A549 (cell line): ENCODE measurements around the gene DENND5A. TPM values are rescaled to one million over a fixed set of nuclear protein-coding genes. Genes with fewer than 3 reads are reported as not detected.

Source experiments
- ATAC-seq, 2 experiments: fragments of 200-7000 bp in 1 of 2; fragments of >200 bp in 1 of 2; cut with Nextera tagmentation in 1 of 2; cut with Tn5 transposase in 1 of 2; 3 replicates each; pipeline versions ENCODE4 v1.8.0 to v1.9.1; 2018 to 2020; ENCODE audit warnings: mild to moderate bottlenecking in 1 of 2, moderate library complexity in 1 of 2
- CTCF ChIA-PET: fragments of 300-600 bp; sonication (Branson Sonifier 250); formaldehyde crosslinking; extraction: SDS; loops from one replicate; lab custom pipeline; 2021; ENCODE audit warnings: antibody characterized with exemption, inconsistent platforms; lab: Yijun Ruan, JAX
- POLR2A ChIA-PET: fragments of 350-600 bp; formaldehyde crosslinking; extraction: SDS; loops from one replicate; lab custom pipeline; 2021; ENCODE audit warnings: antibody characterized with exemption, inconsistent platforms; lab: Yijun Ruan, JAX
- DNase-seq, 2 experiments: peaks; one replicate each; pipeline versions ENCODE4 v3.0.0 to v3.0.0-alpha.2; 2011 to 2016; ENCODE audit warnings: low read depth in 1 of 2, low spot score in 1 of 2
- FAIRE-seq: peaks from 2 replicates; lab custom pipeline; 2011; peaks lifted over from hg19 to GRCh38; lab: Jason Lieb, UNC
- H3K27ac ChIP-seq, 2 experiments: fragments of >200 bp; sonication (Bioruptor Twin); formaldehyde crosslinking; 3 replicates each; pipeline ENCODE4 v1.5.1; 2016 to 2017
- H3K4me1 ChIP-seq: fragments of >200 bp; sonication (Bioruptor Twin); formaldehyde crosslinking; 3 replicates; pipeline ENCODE4 v1.6.1; 2016
- H3K4me2 ChIP-seq: fragments of >200 bp; sonication (Bioruptor Twin); formaldehyde crosslinking; 3 replicates; pipeline ENCODE4 v1.6.1; 2016
- H3K4me3 ChIP-seq: fragments of >200 bp; sonication (Bioruptor Twin); formaldehyde crosslinking; 3 replicates; pipeline ENCODE4 v1.5.1; 2016
- H3K9me3 ChIP-seq: fragments of >200 bp; sonication (Bioruptor Twin); formaldehyde crosslinking; 3 replicates; pipeline ENCODE4 v1.6.1; 2016
- CEBPB ChIP-seq, 2 experiments: fragments of >200 bp in 1 of 2; sonication (Bioruptor Twin) in 1 of 2; formaldehyde crosslinking in 1 of 2; IDR thresholded peaks; 2 replicates each; pipeline ENCODE4 v1.6.1; 2012 to 2016
- E2F6 ChIP-seq: IDR thresholded peaks from 2 replicates; pipeline ENCODE4 v1.6.1; 2012; ENCODE audit warnings: low read depth, borderline replicate concordance
- EHF ChIP-seq: fragments of 250-450 bp; sonication (Bioruptor Pico); IDR thresholded peaks from 2 replicates; pipeline ENCODE4 v1.5.0; 2020; ENCODE audit warnings: mild to moderate bottlenecking
- ESRRA ChIP-seq: fragments of 150-350 bp; IDR thresholded peaks from 2 replicates; pipeline ENCODE4 v1.6.1; 2014; ENCODE audit warnings: mild to moderate bottlenecking, low read length, borderline replicate concordance
- FOSL2 ChIP-seq, 2 experiments: fragments of 450-650 bp in 1 of 2; fragments of >200 bp in 1 of 2; sonication (Bioruptor Twin) in 1 of 2; formaldehyde crosslinking; IDR thresholded peaks; 2 replicates each; pipeline versions ENCODE4 v1.5.0 to v1.6.1; 2016 to 2020; ENCODE audit warnings: mild to moderate bottlenecking in 1 of 2, moderate library complexity in 1 of 2
- HDAC2 ChIP-seq: fragments of 200-600 bp; sonication (generic); IDR thresholded peaks from 2 replicates; pipeline ENCODE4 v1.6.1; 2016
- HEYL ChIP-seq: fragments of 250-450 bp; sonication (Bioruptor Pico); IDR thresholded peaks from 2 replicates; pipeline ENCODE4 v1.8.0; 2021; ENCODE audit warnings: mild to moderate bottlenecking, moderate library complexity
- HOXA7 ChIP-seq: fragments of 250-450 bp; sonication (Bioruptor Pico); IDR thresholded peaks from 2 replicates; pipeline ENCODE4 v1.5.0; 2020; ENCODE audit warnings: mild to moderate bottlenecking, moderate library complexity
- HOXB13 ChIP-seq: fragments of 250-450 bp; sonication (Bioruptor Pico); IDR thresholded peaks from 2 replicates; pipeline ENCODE4 v1.5.0; 2020; ENCODE audit warnings: low read depth, mild to moderate bottlenecking, moderate library complexity
- HOXB5 ChIP-seq: fragments of 250-450 bp; sonication (Bioruptor Pico); IDR thresholded peaks from 2 replicates; pipeline ENCODE4 v1.5.0; 2020; ENCODE audit warnings: mild to moderate bottlenecking, moderate library complexity
- JUN ChIP-seq, 2 experiments: fragments of >200 bp; sonication (Bioruptor Twin); formaldehyde crosslinking; IDR thresholded peaks; 2 replicates in 1 of 2; 3 replicates in 1 of 2; pipeline ENCODE4 v1.6.1; 2016 to 2017
- JUNB ChIP-seq: fragments of >200 bp; sonication (Bioruptor Twin); formaldehyde crosslinking; IDR thresholded peaks from 2 replicates; pipeline ENCODE4 v1.6.1; 2016
- KDM1A ChIP-seq: fragments of 200-600 bp; sonication (generic); IDR thresholded peaks from 2 replicates; pipeline ENCODE4 v1.6.1; 2016; ENCODE audit warnings: low read depth, mild to moderate bottlenecking
- KDM5A ChIP-seq: fragments of 200-600 bp; sonication (generic); IDR thresholded peaks from 2 replicates; pipeline ENCODE4 v1.6.1; 2016; ENCODE audit warnings: antibody characterized with exemption, mild to moderate bottlenecking
- MAZ ChIP-seq: fragments of 150-350 bp; IDR thresholded peaks from 2 replicates; pipeline ENCODE4 v1.6.1; 2014; ENCODE audit warnings: antibody characterized with exemption, low read depth, low read length, borderline replicate concordance
- NPAS2 ChIP-seq: fragments of 250-450 bp; sonication (Bioruptor Pico); IDR thresholded peaks from 2 replicates; pipeline ENCODE4 v1.8.0; 2022; ENCODE audit warnings: mild to moderate bottlenecking, moderate library complexity, borderline replicate concordance
- NR3C1 ChIP-seq: fragments of >200 bp; sonication (Bioruptor Twin); formaldehyde crosslinking; IDR thresholded peaks from 3 replicates; pipeline ENCODE4 v1.6.1; 2017
- POLR2A ChIP-seq: IDR thresholded peaks from 2 replicates; pipeline ENCODE4 v1.6.1; 2012; ENCODE audit warnings: mild to moderate bottlenecking, low read length
- RARB ChIP-seq: fragments of 250-450 bp; sonication (Bioruptor Pico); IDR thresholded peaks from 2 replicates; pipeline ENCODE4 v1.8.0; 2021; ENCODE audit warnings: mild to moderate bottlenecking, moderate library complexity
- RFX5 ChIP-seq: fragments of 450-650 bp; IDR thresholded peaks from 2 replicates; pipeline ENCODE4 v1.7.1; 2014; ENCODE audit warnings: antibody characterized with exemption, mild to moderate bottlenecking, moderate library complexity
- RNF2 ChIP-seq: fragments of 200-600 bp; sonication (generic); IDR thresholded peaks from 2 replicates; pipeline ENCODE4 v1.6.1; 2016; ENCODE audit warnings: low read depth, mild to moderate bottlenecking, antibody characterized with exemption, moderate library complexity, borderline replicate concordance
- TP53 ChIP-seq: fragments of 250-450 bp; sonication (Bioruptor Pico); IDR thresholded peaks from 2 replicates; pipeline ENCODE4 v1.5.0; 2021; ENCODE audit warnings: mild to moderate bottlenecking, moderate library complexity
- ZSCAN20 ChIP-seq: fragments of 250-450 bp; sonication (Bioruptor Pico); IDR thresholded peaks from 2 replicates; pipeline ENCODE4 v1.8.0; 2022; ENCODE audit warnings: mild to moderate bottlenecking, moderate library complexity
- WGBS: methylation state at CpG from one replicate; pipeline ENCODE4 v1.1.6; 2017; ENCODE audit errors: missing lambda C conversion rate; 5-methylcytosine and 5-hydroxymethylcytosine counted together
- polyA plus RNA-seq, 4 experiments: library from polyadenylated mRNA; depleted of rRNA in 3 of 4; stranded (reverse); fragments of >200 nt; fragmentation: RNase III in 1 of 4; extraction: RNeasy Plus Mini Kit Qiagen cat#74134 plus additional on column Dnase treatment in 1 of 4; gene quantifications; 2 replicates in 3 of 4; 3 replicates in 1 of 4; pipeline ENCODE4 v1.2.3, GENCODE V29; 2011 to 2017
- TF ChIP-seq, protein P1 (sequence below): fragments of 200-600 bp; sonication (generic); IDR thresholded peaks from 2 replicates; pipeline ENCODE4 v1.6.1; 2016; ENCODE audit warnings: antibody characterized with exemption, mild to moderate bottlenecking, moderate library complexity
- TF ChIP-seq, protein P2 (sequence below): fragments of >200 bp; sonication (Bioruptor Twin); formaldehyde crosslinking; IDR thresholded peaks from 2 replicates; pipeline ENCODE4 v1.6.1; 2016
- TF ChIP-seq, protein P3 (sequence below): fragments of 450-650 bp; IDR thresholded peaks from 2 replicates; pipeline ENCODE4 v1.6.1; 2014; ENCODE audit warnings: antibody characterized with exemption
- TF ChIP-seq, protein P4 (sequence below): fragments of >200 bp; sonication (Bioruptor Twin); formaldehyde crosslinking; IDR thresholded peaks from 3 replicates; pipeline ENCODE4 v1.5.1; 2016
- TF ChIP-seq, protein P5 (sequence below): IDR thresholded peaks from 2 replicates; pipeline ENCODE4 v1.6.1; 2012

DENND5A gene
- polyA plus RNA-seq, 2 of the 4 experiments (the other 2 are of a cell fraction), result 36.6 to 88.7 TPM

DNA sequence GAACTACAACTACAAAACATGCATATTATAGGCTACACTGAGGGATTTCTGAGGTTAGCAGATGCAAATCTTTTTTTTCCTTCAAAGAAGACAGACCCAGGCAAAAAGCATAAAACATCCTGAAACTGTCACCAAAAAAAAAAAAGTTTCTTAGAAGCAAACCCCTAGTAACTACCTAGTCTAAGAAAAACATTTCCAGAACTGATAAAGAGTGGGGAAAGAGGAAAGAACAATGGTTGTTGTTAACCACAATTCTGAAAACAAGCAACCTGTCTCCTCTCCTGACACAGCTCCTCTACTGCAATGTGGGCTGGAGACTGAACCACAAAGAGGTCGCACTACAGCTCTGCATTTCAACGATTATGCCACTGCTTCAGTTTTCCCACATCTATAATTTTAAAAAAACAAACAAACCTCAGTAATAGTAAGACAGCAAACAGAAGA, 15.0 kb downstream of the DENND5A start:
- no peaks in the 10 kb centered on the region for H3K9me3 ChIP-seq
- H3K4me1 ChIP-seq, result peaks cover 9% of the 10 kb centered on the region; the same call in 2 of the 3 replicates
- no peak for DNase-seq
- ChIA-PET CTCF (interaction anchor here (0.5 to 0.8 kb wide), 3 partner anchors 11 to 103 kb away, joined by 3 to 4 read pairs (median 3); no protein-coding TSS in a partner anchor), POLR2A (no interaction called here)
- 60% methylated on average over 2 of the region's 2 CpGs for WGBS
- no peak for FAIRE-seq
- no peak overlapping the region for H3K4me2 ChIP-seq
- no peak for TF ChIP-seq NR3C1
- no peak for TF ChIP-seq HDAC2
- TF ChIP-seq, protein P1, sequence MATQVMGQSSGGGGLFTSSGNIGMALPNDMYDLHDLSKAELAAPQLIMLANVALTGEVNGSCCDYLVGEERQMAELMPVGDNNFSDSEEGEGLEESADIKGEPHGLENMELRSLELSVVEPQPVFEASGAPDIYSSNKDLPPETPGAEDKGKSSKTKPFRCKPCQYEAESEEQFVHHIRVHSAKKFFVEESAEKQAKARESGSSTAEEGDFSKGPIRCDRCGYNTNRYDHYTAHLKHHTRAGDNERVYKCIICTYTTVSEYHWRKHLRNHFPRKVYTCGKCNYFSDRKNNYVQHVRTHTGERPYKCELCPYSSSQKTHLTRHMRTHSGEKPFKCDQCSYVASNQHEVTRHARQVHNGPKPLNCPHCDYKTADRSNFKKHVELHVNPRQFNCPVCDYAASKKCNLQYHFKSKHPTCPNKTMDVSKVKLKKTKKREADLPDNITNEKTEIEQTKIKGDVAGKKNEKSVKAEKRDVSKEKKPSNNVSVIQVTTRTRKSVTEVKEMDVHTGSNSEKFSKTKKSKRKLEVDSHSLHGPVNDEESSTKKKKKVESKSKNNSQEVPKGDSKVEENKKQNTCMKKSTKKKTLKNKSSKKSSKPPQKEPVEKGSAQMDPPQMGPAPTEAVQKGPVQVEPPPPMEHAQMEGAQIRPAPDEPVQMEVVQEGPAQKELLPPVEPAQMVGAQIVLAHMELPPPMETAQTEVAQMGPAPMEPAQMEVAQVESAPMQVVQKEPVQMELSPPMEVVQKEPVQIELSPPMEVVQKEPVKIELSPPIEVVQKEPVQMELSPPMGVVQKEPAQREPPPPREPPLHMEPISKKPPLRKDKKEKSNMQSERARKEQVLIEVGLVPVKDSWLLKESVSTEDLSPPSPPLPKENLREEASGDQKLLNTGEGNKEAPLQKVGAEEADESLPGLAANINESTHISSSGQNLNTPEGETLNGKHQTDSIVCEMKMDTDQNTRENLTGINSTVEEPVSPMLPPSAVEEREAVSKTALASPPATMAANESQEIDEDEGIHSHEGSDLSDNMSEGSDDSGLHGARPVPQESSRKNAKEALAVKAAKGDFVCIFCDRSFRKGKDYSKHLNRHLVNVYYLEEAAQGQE, result no peak
- no peak for TF ChIP-seq HOXB5 (CRISPR knock-in tag)
- TF ChIP-seq KDM1A, result no peak
- no peak for TF ChIP-seq ZSCAN20
- TF ChIP-seq HOXA7 (CRISPR knock-in tag), result no peak
- TF ChIP-seq, protein P2, sequence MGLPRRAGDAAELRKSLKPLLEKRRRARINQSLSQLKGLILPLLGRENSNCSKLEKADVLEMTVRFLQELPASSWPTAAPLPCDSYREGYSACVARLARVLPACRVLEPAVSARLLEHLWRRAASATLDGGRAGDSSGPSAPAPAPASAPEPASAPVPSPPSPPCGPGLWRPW, result no peak
- TF ChIP-seq TP53 (CRISPR knock-in tag), result no peak
- TF ChIP-seq, protein P3, sequence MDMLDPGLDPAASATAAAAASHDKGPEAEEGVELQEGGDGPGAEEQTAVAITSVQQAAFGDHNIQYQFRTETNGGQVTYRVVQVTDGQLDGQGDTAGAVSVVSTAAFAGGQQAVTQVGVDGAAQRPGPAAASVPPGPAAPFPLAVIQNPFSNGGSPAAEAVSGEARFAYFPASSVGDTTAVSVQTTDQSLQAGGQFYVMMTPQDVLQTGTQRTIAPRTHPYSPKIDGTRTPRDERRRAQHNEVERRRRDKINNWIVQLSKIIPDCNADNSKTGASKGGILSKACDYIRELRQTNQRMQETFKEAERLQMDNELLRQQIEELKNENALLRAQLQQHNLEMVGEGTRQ, result no peak
- TF ChIP-seq, protein P4, sequence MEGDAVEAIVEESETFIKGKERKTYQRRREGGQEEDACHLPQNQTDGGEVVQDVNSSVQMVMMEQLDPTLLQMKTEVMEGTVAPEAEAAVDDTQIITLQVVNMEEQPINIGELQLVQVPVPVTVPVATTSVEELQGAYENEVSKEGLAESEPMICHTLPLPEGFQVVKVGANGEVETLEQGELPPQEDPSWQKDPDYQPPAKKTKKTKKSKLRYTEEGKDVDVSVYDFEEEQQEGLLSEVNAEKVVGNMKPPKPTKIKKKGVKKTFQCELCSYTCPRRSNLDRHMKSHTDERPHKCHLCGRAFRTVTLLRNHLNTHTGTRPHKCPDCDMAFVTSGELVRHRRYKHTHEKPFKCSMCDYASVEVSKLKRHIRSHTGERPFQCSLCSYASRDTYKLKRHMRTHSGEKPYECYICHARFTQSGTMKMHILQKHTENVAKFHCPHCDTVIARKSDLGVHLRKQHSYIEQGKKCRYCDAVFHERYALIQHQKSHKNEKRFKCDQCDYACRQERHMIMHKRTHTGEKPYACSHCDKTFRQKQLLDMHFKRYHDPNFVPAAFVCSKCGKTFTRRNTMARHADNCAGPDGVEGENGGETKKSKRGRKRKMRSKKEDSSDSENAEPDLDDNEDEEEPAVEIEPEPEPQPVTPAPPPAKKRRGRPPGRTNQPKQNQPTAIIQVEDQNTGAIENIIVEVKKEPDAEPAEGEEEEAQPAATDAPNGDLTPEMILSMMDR, result no peak
- TF ChIP-seq EHF (CRISPR knock-in tag), result no peak
- TF ChIP-seq HOXB13, result no peak
- TF ChIP-seq JUN (IDR thresholded peaks at IDR 0.05), result no peak
- no peak for TF ChIP-seq JUNB
- TF ChIP-seq KDM5A, result no peak
- TF ChIP-seq POLR2A, result no peak
- TF ChIP-seq, protein P5, sequence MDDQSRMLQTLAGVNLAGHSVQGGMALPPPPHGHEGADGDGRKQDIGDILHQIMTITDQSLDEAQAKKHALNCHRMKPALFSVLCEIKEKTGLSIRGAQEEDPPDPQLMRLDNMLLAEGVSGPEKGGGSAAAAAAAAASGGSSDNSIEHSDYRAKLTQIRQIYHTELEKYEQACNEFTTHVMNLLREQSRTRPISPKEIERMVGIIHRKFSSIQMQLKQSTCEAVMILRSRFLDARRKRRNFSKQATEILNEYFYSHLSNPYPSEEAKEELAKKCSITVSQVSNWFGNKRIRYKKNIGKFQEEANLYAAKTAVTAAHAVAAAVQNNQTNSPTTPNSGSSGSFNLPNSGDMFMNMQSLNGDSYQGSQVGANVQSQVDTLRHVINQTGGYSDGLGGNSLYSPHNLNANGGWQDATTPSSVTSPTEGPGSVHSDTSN, result no peak
- no peak for TF ChIP-seq RNF2
- no peak for TF ChIP-seq NPAS2 (CRISPR knock-in tag)
- H3K4me3 ChIP-seq, result no peak overlapping the region
- H3K27ac ChIP-seq, result no peak overlapping the region
- ATAC-seq, result no peak; a peak in 1 of 6 replicates

- no peaks in the 10 kb centered on the region for H3K9me3 ChIP-seq
- no peak for TF ChIP-seq RFX5
- no peak for TF ChIP-seq MAZ
- TF ChIP-seq E2F6, result no peak
- no peak for TF ChIP-seq CEBPB (IDR thresholded peaks at IDR 0.05)
- TF ChIP-seq, protein P5, result no peak
- TF ChIP-seq HEYL, result no peak
- TF ChIP-seq RARB (CRISPR knock-in tag), result no peak
- TF ChIP-seq HOXA7 (CRISPR knock-in tag), result no peak
- TF ChIP-seq ESRRA, result no peak
- TF ChIP-seq, protein P2, result no peak
- TF ChIP-seq HDAC2, result no peak
- TF ChIP-seq FOSL2 (IDR thresholded peaks at IDR 0.05), result no peak
- TF ChIP-seq FOSL2 (CRISPR knock-in tag; IDR thresholded peaks at IDR 0.05), result no peak
These were observed 15.9 kb downstream of the DENND5A start for GRCh38 chr11:9249252-9249651.

More at GRCh38 chr11:9249252-9249651, 15.9 kb downstream of the DENND5A start:
- Histone ChIP-seq H3K4me1 (peaks cover 9% of the 10 kb centered on the region; the same call in 2 of the 3 replicates), H3K27ac (no peak overlapping the region), H3K4me2 (no peak overlapping the region), H3K4me3 (no peak overlapping the region)
- WGBS, result 91% methylated on average over 7 of the region's 7 CpGs
- ATAC-seq, result no peak
- ChIA-PET POLR2A (no interaction called here), CTCF (no interaction called here)
- FAIRE-seq, result no peak
- DNase-seq, result no peak
